ENCODE results near the gene HPS4. TPM values are rescaled to one million over a fixed set of nuclear protein-coding genes. Genes with fewer than 3 reads are reported as not detected.
A peak's percentile ranks its signal among the peaks of the same experiment; 100 is the strongest.

HPS4 gene
- total RNA-seq, 1 donor from 2014 or later: 26.4 TPM

GRCh38 chr22:26444777-26445176 lies 38.8 kb downstream of the HPS4 start:
- no peak for DNase-seq (ENCODE audit: low spot score)

GRCh38 chr22:26443901-26444690 lies 39.5 kb downstream of the HPS4 start:
- DNase-seq (ENCODE audit: low spot score): peak; percentile 69

- peak; percentile 35 for DNase-seq (ENCODE audit: low spot score)
These were observed 41.4 kb downstream of the HPS4 start for GRCh38 chr22:26442086-26442756.

GRCh38 chr22:26439559-26439958 lies 44.0 kb downstream of the HPS4 start:
- no peak for DNase-seq (ENCODE audit: low spot score)

- DNase-seq (ENCODE audit: low spot score): peak; percentile 33
These were observed 44.8 kb downstream of the HPS4 start for GRCh38 chr22:26438776-26439175.

- no peak for DNase-seq (ENCODE audit: low spot score)
These were observed 45.7 kb downstream of the HPS4 start for GRCh38 chr22:26437694-26438392.

- no peak for DNase-seq (ENCODE audit: low spot score)
These were observed 46.6 kb downstream of the HPS4 start for GRCh38 chr22:26436903-26437515.

- no peak for DNase-seq (ENCODE audit: low spot score)
These were observed 48.1 kb downstream of the HPS4 start for GRCh38 chr22:26435327-26436093.

GRCh38 chr22:26433805-26434204 lies 49.8 kb downstream of the HPS4 start:
- no peak for DNase-seq (ENCODE audit: low spot score)

GRCh38 chr22:26432619-26433311 lies 50.8 kb downstream of the HPS4 start:
- no peak for DNase-seq (ENCODE audit: low spot score)

GRCh38 chr22:26431261-26431995 lies 52.2 kb downstream of the HPS4 start:
- no peak for DNase-seq (ENCODE audit: low spot score)

GRCh38 chr22:26430600-26430999 lies 53.0 kb downstream of the HPS4 start:
- no peak for DNase-seq (ENCODE audit: low spot score)

- DNase-seq (ENCODE audit: low spot score): no peak
These were observed 53.9 kb downstream of the HPS4 start for GRCh38 chr22:26429458-26430286.

- no peak for DNase-seq (ENCODE audit: low spot score)
These were observed 54.8 kb downstream of the HPS4 start, which contains the start of gene ASPHD2 for GRCh38 chr22:26428515-26429457. ASPHD2 (plus strand) TSS chr22:26429260; CDS start chr22:26433616, 4,356 bp downstream.

- no peak for DNase-seq (ENCODE audit: low spot score)
These were observed 56.7 kb downstream of the HPS4 start for GRCh38 chr22:26426924-26427323.

GRCh38 chr22:26418620-26419019 lies 65.0 kb downstream of the HPS4 start:
- no peak for DNase-seq (ENCODE audit: low spot score)

- no peak for DNase-seq (ENCODE audit: low spot score)
These were observed 66.2 kb downstream of the HPS4 start for GRCh38 chr22:26417406-26417805.

Data from mesenteric fat pad (tissue), 1 donor.